OCI-LY1 (cell line): ENCODE results near the gene SPECC1L.

Experiments
- H2AFZ ChIP-seq: fragments of 200-600 bp; sonication (generic), shearing (Covaris generic); 2 replicates; pipeline ENCODE4 v1.6.0; 2014; ENCODE audit warnings: antibody characterized with exemption, mild to moderate bottlenecking, low read length
- H3F3A ChIP-seq: fragments of 200-600 bp; sonication (generic), shearing (Covaris generic); 2 replicates; pipeline ENCODE4 v1.6.0; 2014; ENCODE audit warnings: mild to moderate bottlenecking, antibody characterized with exemption, low read length, moderate library complexity; ENCODE audit not compliant: insufficient read depth
- H3K27ac ChIP-seq: fragments of 200-600 bp; sonication (generic); 2 replicates; pipeline ENCODE4 v1.5.1; 2014; ENCODE audit warnings: low read length, mixed run types, mild to moderate bottlenecking, low read depth; ENCODE audit not compliant: poor library complexity, severe bottlenecking
- H3K27me3 ChIP-seq: fragments of 200-600 bp; sonication (generic); 2 replicates; pipeline ENCODE4 v1.6.0; 2014; ENCODE audit warnings: antibody characterized with exemption, mild to moderate bottlenecking, low read length, moderate library complexity; ENCODE audit not compliant: insufficient read depth
- H3K36me3 ChIP-seq: fragments of 200-600 bp; sonication (generic); 2 replicates; pipeline ENCODE4 v1.6.1; 2014; ENCODE audit warnings: mild to moderate bottlenecking, antibody characterized with exemption, low read length, moderate library complexity, mixed read lengths; ENCODE audit not compliant: insufficient read depth
- H3K4me1 ChIP-seq: fragments of 200-600 bp; sonication (generic); 2 replicates; pipeline ENCODE4 v1.5.1; 2014; ENCODE audit warnings: mild to moderate bottlenecking, low read length, moderate library complexity; ENCODE audit not compliant: insufficient read depth, severe bottlenecking
- H3K4me2 ChIP-seq: fragments of 200-600 bp; sonication (generic), shearing (Covaris generic); 2 replicates; pipeline ENCODE4 v1.6.1; 2014; ENCODE audit warnings: low read length
- H3K4me3 ChIP-seq: fragments of 200-600 bp; sonication (generic); 2 replicates; pipeline ENCODE4 v1.5.1; 2014; ENCODE audit warnings: low read length, low read depth, mild to moderate bottlenecking, mixed read lengths; ENCODE audit not compliant: poor library complexity, severe bottlenecking
- H3K79me2 ChIP-seq: fragments of 200-600 bp; shearing (Covaris generic); 2 replicates; pipeline ENCODE4 v1.6.1; 2016; ENCODE audit warnings: mixed run types, low read length, mixed read lengths; ENCODE audit not compliant: insufficient read depth
- H3K9ac ChIP-seq: fragments of 200-600 bp; sonication (generic), shearing (Covaris generic); 2 replicates; pipeline ENCODE4 v1.6.1; 2014; ENCODE audit warnings: mild to moderate bottlenecking, low read length, mixed read lengths
- H3K9me2 ChIP-seq: fragments of 200-600 bp; sonication (generic), shearing (Covaris generic); 2 replicates; pipeline ENCODE4 v1.6.1; 2014; ENCODE audit warnings: low read depth, mild to moderate bottlenecking, low read length, mixed read lengths
- H3K9me3 ChIP-seq: fragments of 200-600 bp; shearing (Covaris generic); 2 replicates; pipeline ENCODE4 v1.6.1; 2014; ENCODE audit warnings: low read length, mixed read lengths
- H4K20me1 ChIP-seq: fragments of 200-600 bp; sonication (generic), shearing (Covaris generic); 2 replicates; pipeline ENCODE4 v1.6.0; 2016; ENCODE audit warnings: mild to moderate bottlenecking, low read length; ENCODE audit not compliant: insufficient read depth
- EZH2 ChIP-seq: fragments of 200-600 bp; sonication (generic), shearing (Covaris generic); IDR thresholded peaks from 2 replicates; pipeline ENCODE4 v1.8.0; 2017; ENCODE audit warnings: borderline replicate concordance, mixed run types, mild to moderate bottlenecking, antibody characterized with exemption, low read length, moderate library complexity, mixed read lengths
- TF ChIP-seq, protein P1 (sequence below): fragments of 200-600 bp; sonication (generic), shearing (Covaris generic); IDR thresholded peaks from 2 replicates; pipeline ENCODE4 v1.5.1; 2017; ENCODE audit warnings: mild to moderate bottlenecking, antibody characterized with exemption, low read length, moderate library complexity, mixed read lengths

The SPECC1L gene

DNA sequence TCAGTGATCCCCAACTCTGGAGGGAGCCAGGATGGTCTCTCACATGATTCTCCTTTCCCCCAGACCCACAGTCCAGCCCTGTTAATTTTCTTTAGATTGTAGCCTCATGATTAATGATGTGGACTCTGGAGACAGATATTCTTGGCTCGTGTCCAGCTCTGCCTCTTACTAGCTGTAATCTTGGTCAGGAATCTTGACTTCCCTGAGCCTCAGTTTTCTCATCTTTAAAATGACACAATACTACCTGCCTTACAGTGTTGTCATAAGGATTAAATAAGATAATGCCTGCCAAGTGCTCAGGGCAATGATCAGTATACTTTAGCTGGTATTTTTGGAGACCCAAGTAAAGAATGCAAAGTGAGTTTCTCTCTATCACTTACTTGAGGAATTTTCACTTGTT is 60.0 kb downstream of the SPECC1L start:
- no peaks in the 10 kb centered on the region for H3K4me1 ChIP-seq
- no peaks in the 10 kb centered on the region for H3F3A ChIP-seq
- H3K9me2 ChIP-seq: no peaks in the 10 kb centered on the region
- peaks cover 82% of the 10 kb centered on the region for H3K36me3 ChIP-seq
- H3K79me2 ChIP-seq: no peaks in the 10 kb centered on the region
- H3K9ac ChIP-seq: no peak overlapping the region
- no peak overlapping the region for H2AFZ ChIP-seq
- no peaks in the 10 kb centered on the region for H3K9me3 ChIP-seq
- no peak overlapping the region for H3K4me3 ChIP-seq
- H3K4me2 ChIP-seq: no peak overlapping the region
- H4K20me1 ChIP-seq: no peaks in the 10 kb centered on the region
- TF ChIP-seq, protein P1, sequence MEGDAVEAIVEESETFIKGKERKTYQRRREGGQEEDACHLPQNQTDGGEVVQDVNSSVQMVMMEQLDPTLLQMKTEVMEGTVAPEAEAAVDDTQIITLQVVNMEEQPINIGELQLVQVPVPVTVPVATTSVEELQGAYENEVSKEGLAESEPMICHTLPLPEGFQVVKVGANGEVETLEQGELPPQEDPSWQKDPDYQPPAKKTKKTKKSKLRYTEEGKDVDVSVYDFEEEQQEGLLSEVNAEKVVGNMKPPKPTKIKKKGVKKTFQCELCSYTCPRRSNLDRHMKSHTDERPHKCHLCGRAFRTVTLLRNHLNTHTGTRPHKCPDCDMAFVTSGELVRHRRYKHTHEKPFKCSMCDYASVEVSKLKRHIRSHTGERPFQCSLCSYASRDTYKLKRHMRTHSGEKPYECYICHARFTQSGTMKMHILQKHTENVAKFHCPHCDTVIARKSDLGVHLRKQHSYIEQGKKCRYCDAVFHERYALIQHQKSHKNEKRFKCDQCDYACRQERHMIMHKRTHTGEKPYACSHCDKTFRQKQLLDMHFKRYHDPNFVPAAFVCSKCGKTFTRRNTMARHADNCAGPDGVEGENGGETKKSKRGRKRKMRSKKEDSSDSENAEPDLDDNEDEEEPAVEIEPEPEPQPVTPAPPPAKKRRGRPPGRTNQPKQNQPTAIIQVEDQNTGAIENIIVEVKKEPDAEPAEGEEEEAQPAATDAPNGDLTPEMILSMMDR: no peak
- TF ChIP-seq EZH2: no peak
- no peak overlapping the region for H3K27ac ChIP-seq
- no peaks in the 10 kb centered on the region for H3K27me3 ChIP-seq

DNA sequence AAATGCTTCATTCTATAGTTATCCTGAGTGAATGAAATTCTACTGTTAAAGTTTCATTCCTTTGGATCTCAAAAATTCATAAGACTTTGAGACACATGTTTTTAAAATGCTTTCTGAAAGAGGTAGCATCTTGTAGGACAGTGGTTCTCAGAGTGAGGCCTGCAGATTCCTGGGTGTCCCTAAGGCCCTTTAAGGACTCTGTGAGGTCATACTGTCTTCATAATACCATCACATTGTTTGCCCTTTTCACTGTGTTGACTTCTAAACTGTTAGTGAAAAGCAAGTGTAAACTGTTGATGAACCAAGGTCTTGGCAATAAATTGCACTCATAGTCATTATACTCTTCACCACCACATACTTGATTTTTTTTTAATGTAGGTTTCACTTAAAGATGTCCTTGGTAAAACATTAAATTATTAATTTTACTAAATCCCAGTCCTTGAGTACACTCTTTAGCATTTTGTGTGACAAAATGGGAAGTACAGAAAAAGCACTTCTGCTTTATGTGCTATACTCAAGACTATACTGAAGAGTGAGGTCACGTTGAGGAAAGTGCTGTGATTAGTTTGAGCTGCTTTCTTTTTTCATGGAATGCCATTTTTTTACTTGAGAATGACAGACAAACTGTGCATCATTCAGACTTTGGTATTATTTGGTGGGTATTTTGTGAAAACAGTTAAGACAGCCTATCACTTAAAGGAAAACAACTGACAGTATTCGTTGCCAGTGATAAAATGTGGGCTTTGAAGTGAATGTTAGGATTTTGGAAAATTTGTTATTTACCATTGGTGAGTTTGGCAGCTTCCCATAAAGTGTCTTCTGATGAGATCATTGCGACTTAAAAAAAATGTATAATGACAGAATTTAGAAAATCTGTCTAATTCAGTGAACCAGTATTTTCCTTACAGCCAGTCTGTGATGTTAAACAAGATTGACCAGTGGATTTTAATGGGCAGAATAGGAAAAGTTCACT is 61.1 kb downstream of the SPECC1L start:
- Histone ChIP-seq H3K79me2 (no peaks in the 10 kb centered on the region), H3K4me3 (no peak overlapping the region), H2AFZ (no peak overlapping the region), H3K27me3 (no peaks in the 10 kb centered on the region), H3F3A (no peaks in the 10 kb centered on the region), H3K4me2 (no peak overlapping the region), H4K20me1 (no peaks in the 10 kb centered on the region), H3K9me3 (no peaks in the 10 kb centered on the region), H3K27ac (no peak overlapping the region), H3K36me3 (peaks cover 78% of the 10 kb centered on the region), H3K4me1 (no peaks in the 10 kb centered on the region), H3K9me2 (no peaks in the 10 kb centered on the region), H3K9ac (no peak overlapping the region)
- TF ChIP-seq EZH2: no peak
- TF ChIP-seq, protein P1: no peak

DNA sequence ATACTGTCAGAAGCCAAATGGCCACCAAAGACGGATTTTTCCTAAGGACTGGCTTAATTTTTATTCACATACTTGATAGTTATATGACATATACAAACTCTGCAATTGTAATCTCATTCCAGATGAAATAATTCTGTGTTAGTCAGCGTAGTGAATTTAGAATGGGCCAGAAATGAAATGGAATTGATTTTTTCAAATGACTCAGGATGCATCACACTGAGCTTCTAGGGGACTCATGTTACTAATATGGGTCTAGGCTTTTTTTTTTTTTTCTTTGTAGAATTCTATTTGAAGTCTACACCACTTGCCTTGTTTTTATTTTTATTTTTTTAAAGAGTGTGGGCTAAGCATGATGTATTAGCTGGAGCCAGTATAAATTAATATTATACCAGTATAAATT is 62.7 kb downstream of the SPECC1L start:
- Histone ChIP-seq H3K4me3 (no peak overlapping the region), H3K9me2 (no peaks in the 10 kb centered on the region), H3K36me3 (peaks cover 80% of the 10 kb centered on the region), H3K79me2 (no peaks in the 10 kb centered on the region), H3K4me1 (peaks cover 4% of the 10 kb centered on the region), H3K9ac (no peak overlapping the region), H3K9me3 (no peaks in the 10 kb centered on the region), H3K27ac (no peak overlapping the region), H3F3A (no peaks in the 10 kb centered on the region), H3K4me2 (no peak overlapping the region), H3K27me3 (no peaks in the 10 kb centered on the region), H4K20me1 (no peaks in the 10 kb centered on the region), H2AFZ (no peak overlapping the region)
- TF ChIP-seq EZH2: no peak
- TF ChIP-seq, protein P1: no peak
